NCI-H128 (cell line): Measurements from ENCODE around the gene CEP63.

Experiments used
- DNase-seq: peaks from one replicate; lab custom pipeline; 2025; ENCODE audit not compliant: unreplicated experiment; lab: John Stamatoyannopoulos, UW

The CEP63 gene

GRCh38 chr3:134466331-134466730, 19.5 kb upstream of the CEP63 start:
- no peak for DNase-seq

- no peak for DNase-seq
Observed at GRCh38 chr3:134468519-134468918, 17.3 kb upstream of the CEP63 start.

- DNase-seq: no peak
Observed at GRCh38 chr3:134471521-134472193, 14.2 kb upstream of the CEP63 start.

GRCh38 chr3:134472831-134473230, 13.0 kb upstream of the CEP63 start:
- no peak for DNase-seq

GRCh38 chr3:134473868-134474546, 11.8 kb upstream of the CEP63 start:
- DNase-seq: peak; percentile 78

- DNase-seq: no peak
Observed at GRCh38 chr3:134474956-134475355, 10.9 kb upstream of the CEP63 start.

- DNase-seq: no peak
Observed at GRCh38 chr3:134476306-134476705, 9.6 kb upstream of the CEP63 start.

GRCh38 chr3:134477002-134477401, 8.9 kb upstream of the CEP63 start:
- DNase-seq: no peak

- no peak for DNase-seq
Observed at GRCh38 chr3:134477938-134478337, 7.9 kb upstream of the CEP63 start.

- DNase-seq: no peak
Observed at GRCh38 chr3:134480546-134480945, 5.3 kb upstream of the CEP63 start.

- no peak for DNase-seq
Observed at GRCh38 chr3:134481166-134481565, 4.7 kb upstream of the CEP63 start.

- no peak for DNase-seq
Observed at GRCh38 chr3:134482622-134483021, 3.2 kb upstream of the CEP63 start.

GRCh38 chr3:134483195-134483900, 2.5 kb upstream of the CEP63 start:
- DNase-seq: no peak

- DNase-seq: no peak
Observed at GRCh38 chr3:134485075-134485717, 661 bp upstream of the CEP63 start.

- DNase-seq: no peak
Observed at GRCh38 chr3:134486577-134487041, 752 bp downstream of the CEP63 start.

- DNase-seq: no peak
Observed at GRCh38 chr3:134487406-134487805, 1.5 kb downstream of the CEP63 start.

- no peak for DNase-seq
Observed at GRCh38 chr3:134494495-134494894, 8.6 kb downstream of the CEP63 start.

- DNase-seq: no peak
Observed at GRCh38 chr3:134495980-134496379, 10.1 kb downstream of the CEP63 start.

- no peak for DNase-seq
Observed at GRCh38 chr3:134496471-134497071, 10.7 kb downstream of the CEP63 start.

GRCh38 chr3:134503266-134503665, 17.4 kb downstream of the CEP63 start:
- no peak for DNase-seq

GRCh38 chr3:134504132-134504531, 18.3 kb downstream of the CEP63 start:
- DNase-seq: no peak
